Measurements from ENCODE around the gene PMPCA.
"Not testable (repeated sequence)": the region's sequence is repeated elsewhere in the genome, so short reads cannot be mapped to it uniquely, and the experiment has no call there.

Gene PMPCA

GRCh38 chr9:136423432-136424146 lies 13.1 kb downstream of the PMPCA start:
- TF ChIP-seq CTCF (IDR thresholded peaks at IDR 0.05; ENCODE audit: low read depth, low read length): no peak
- Histone ChIP-seq H3K27ac (no peak overlapping the region), H3K9me3 (ENCODE audit: severe bottlenecking) (no peaks in the 10 kb centered on the region), H3K27me3 (ENCODE audit: insufficient read depth, low read depth, severe bottlenecking) (no peaks in the 10 kb centered on the region), H3K4me3 (ENCODE audit: low read depth, low read length) (no peak overlapping the region), H3K36me3 (peaks cover 80% of the 10 kb centered on the region)
- DNase-seq: no peak

- no peak overlapping the region for H3K4me3 ChIP-seq (ENCODE audit: low read depth, low read length)
- peaks cover 75% of the 10 kb centered on the region for H3K36me3 ChIP-seq
- no peaks in the 10 kb centered on the region for H3K27me3 ChIP-seq (ENCODE audit: insufficient read depth, low read depth, severe bottlenecking)
- H3K27ac ChIP-seq: no peak overlapping the region
- no peaks in the 10 kb centered on the region for H3K9me3 ChIP-seq (ENCODE audit: severe bottlenecking)
- DNase-seq: no peak
- TF ChIP-seq CTCF (IDR thresholded peaks at IDR 0.05; ENCODE audit: low read depth, low read length): no peak
Measured at GRCh38 chr9:136424750-136425362, 14.4 kb downstream of the PMPCA start.

- not testable (repeated sequence) for DNase-seq; H3K27me3 ChIP-seq (ENCODE audit: insufficient read depth, low read depth, severe bottlenecking); H3K9me3 ChIP-seq (ENCODE audit: severe bottlenecking); H3K4me3 ChIP-seq (ENCODE audit: low read depth, low read length); H3K27ac ChIP-seq
- H3K36me3 ChIP-seq: peaks cover 76% of the 10 kb centered on the region
Measured at GRCh38 chr9:136425367-136425766, 14.9 kb downstream of the PMPCA start.

- Histone ChIP-seq H3K9me3 (ENCODE audit: severe bottlenecking) (no peaks in the 10 kb centered on the region), H3K36me3 (peaks cover 69% of the 10 kb centered on the region), H3K27me3 (ENCODE audit: insufficient read depth, low read depth, severe bottlenecking) (no peaks in the 10 kb centered on the region), H3K27ac (no peak overlapping the region), H3K4me3 (ENCODE audit: low read depth, low read length) (no peak overlapping the region)
- TF ChIP-seq CTCF (IDR thresholded peaks at IDR 0.05; ENCODE audit: low read depth, low read length): no peak
- no peak for DNase-seq
Measured at GRCh38 chr9:136426787-136427186, 16.3 kb downstream of the PMPCA start.

- Histone ChIP-seq H3K27ac (peak overlapping the region; percentile 94), H3K9me3 (ENCODE audit: severe bottlenecking) (no peaks in the 10 kb centered on the region), H3K4me3 (ENCODE audit: low read depth, low read length) (no peak overlapping the region), H3K27me3 (ENCODE audit: insufficient read depth, low read depth, severe bottlenecking) (no peaks in the 10 kb centered on the region), H3K36me3 (peaks cover 64% of the 10 kb centered on the region)
- DNase-seq: no peak
- TF ChIP-seq CTCF (IDR thresholded peaks at IDR 0.05; ENCODE audit: low read depth, low read length): no peak
Measured at GRCh38 chr9:136429075-136429628, 18.7 kb downstream of the PMPCA start.

GRCh38 chr9:136429683-136430491 lies 19.4 kb downstream of the PMPCA start:
- Histone ChIP-seq H3K9me3 (ENCODE audit: severe bottlenecking) (no peaks in the 10 kb centered on the region), H3K27ac (peak overlapping the region; percentile 94), H3K27me3 (ENCODE audit: insufficient read depth, low read depth, severe bottlenecking) (no peaks in the 10 kb centered on the region), H3K4me3 (ENCODE audit: low read depth, low read length) (peak overlapping the region; percentile 22), H3K36me3 (peaks cover 63% of the 10 kb centered on the region)
- DNase-seq: peak; percentile 77
- peak; percentile 18; the same call in 1 of the 2 replicates for TF ChIP-seq CTCF (IDR thresholded peaks at IDR 0.05; ENCODE audit: low read depth, low read length)

All from WERI-Rb-1 (cell line).